H9 (cell line): Measurements from ENCODE around the gene BRCA2. TPM values are rescaled to one million over a fixed set of nuclear protein-coding genes. Genes with fewer than 3 reads are reported as not detected.

Experiments
- DNase-seq: peaks from one replicate; pipeline ENCODE4 v3.0.0-alpha.2; 2017
- H2AFZ ChIP-seq: one replicate; pipeline ENCODE4 v1.6.1; 2013; ENCODE audit warnings: mild to moderate bottlenecking, low read length, control low read depth, moderate library complexity
- H2AK5ac ChIP-seq: 2 replicates; pipeline ENCODE4 v1.6.1; 2013; ENCODE audit warnings: low read length, control low read depth, mixed read lengths; ENCODE audit not compliant: insufficient read length
- H2BK120ac ChIP-seq: one replicate; pipeline ENCODE4 v1.6.1; 2013; ENCODE audit warnings: low read depth, mild to moderate bottlenecking, low read length, control low read depth, inconsistent platforms; ENCODE audit not compliant: poor library complexity, severe bottlenecking
- H2BK12ac ChIP-seq: 2 replicates; pipeline ENCODE4 v1.6.1; 2013; ENCODE audit warnings: low read length, control low read depth, mixed read lengths, low read depth; ENCODE audit not compliant: insufficient read length
- H2BK15ac ChIP-seq: 2 replicates; pipeline ENCODE4 v1.6.1; 2013; ENCODE audit warnings: low read depth, low read length, control low read depth
- H2BK20ac ChIP-seq: one replicate; pipeline ENCODE4 v1.6.1; 2013; ENCODE audit warnings: low read depth, mild to moderate bottlenecking, low read length, control low read depth, inconsistent platforms; ENCODE audit not compliant: poor library complexity, severe bottlenecking
- H2BK5ac ChIP-seq: 2 replicates; pipeline ENCODE4 v1.6.1; 2013; ENCODE audit warnings: low read length, control low read depth, mixed read lengths; ENCODE audit not compliant: insufficient read length
- H3K14ac ChIP-seq: 2 replicates; pipeline ENCODE4 v1.6.1; 2013; ENCODE audit warnings: low read length, control low read depth; ENCODE audit not compliant: insufficient read depth
- H3K18ac ChIP-seq: 2 replicates; pipeline ENCODE4 v1.6.1; 2013; ENCODE audit warnings: low read depth, mild to moderate bottlenecking, mixed read lengths, low read length, control low read depth; ENCODE audit not compliant: insufficient read length
- H3K23ac ChIP-seq: 2 replicates; pipeline ENCODE4 v1.6.1; 2013; ENCODE audit warnings: low read length, control low read depth, mixed read lengths, low read depth; ENCODE audit not compliant: insufficient read length
- H3K23me2 ChIP-seq: 2 replicates; pipeline ENCODE4 v1.6.1; 2013; ENCODE audit warnings: low read depth, mild to moderate bottlenecking, mixed read lengths, low read length, control low read depth; ENCODE audit not compliant: insufficient read length, poor library complexity, severe bottlenecking
- H3K27ac ChIP-seq: 2 replicates; pipeline ENCODE4 v1.5.1; 2013; ENCODE audit warnings: low read length, control low read depth, mixed read lengths, low read depth; ENCODE audit not compliant: insufficient read length
- H3K27me3 ChIP-seq: 2 replicates; pipeline ENCODE4 v1.6.1; 2013; ENCODE audit warnings: low read length, control low read depth, inconsistent platforms; ENCODE audit not compliant: insufficient read depth
- H3K4ac ChIP-seq: 2 replicates; pipeline ENCODE4 v1.6.1; 2013; ENCODE audit warnings: low read depth, mild to moderate bottlenecking, control low read depth, inconsistent platforms, low read length, moderate library complexity
- H3K4me1 ChIP-seq: 2 replicates; pipeline ENCODE4 v1.6.1; 2013; ENCODE audit warnings: low read length, control low read depth, inconsistent platforms; ENCODE audit not compliant: insufficient read depth
- H3K4me2 ChIP-seq: 2 replicates; pipeline ENCODE4 v1.6.1; 2013; ENCODE audit warnings: low read length, control low read depth, mixed read lengths; ENCODE audit not compliant: insufficient read length, insufficient read depth
- H3K56ac ChIP-seq: 2 replicates; pipeline ENCODE4 v1.6.1; 2013; ENCODE audit warnings: low read depth, mild to moderate bottlenecking, mixed read lengths, low read length, control low read depth; ENCODE audit not compliant: insufficient read length
- H3K79me1 ChIP-seq: 2 replicates; pipeline ENCODE4 v1.6.1; 2013; ENCODE audit warnings: low read depth, mild to moderate bottlenecking, moderate library complexity, low read length, control low read depth, inconsistent platforms; ENCODE audit not compliant: insufficient read depth, poor library complexity, severe bottlenecking
- H3K79me2 ChIP-seq: 2 replicates; pipeline ENCODE4 v1.6.1; 2013; ENCODE audit warnings: low read length, control low read depth, inconsistent platforms; ENCODE audit not compliant: insufficient read depth
- H3K9ac ChIP-seq: 2 replicates; pipeline ENCODE4 v1.6.1; 2013; ENCODE audit warnings: low read length, control low read depth, mixed read lengths; ENCODE audit not compliant: insufficient read length; ENCODE audit errors: extremely low read depth
- H3K9me3 ChIP-seq: one replicate; pipeline ENCODE4 v1.6.1; 2013; ENCODE audit warnings: low read depth, low read length, inconsistent platforms; ENCODE audit not compliant: control insufficient read depth
- H3T11ph ChIP-seq: one replicate; pipeline ENCODE4 v1.6.1; 2013; ENCODE audit warnings: mild to moderate bottlenecking, low read length, control low read depth, inconsistent platforms
- H4K20me1 ChIP-seq: one replicate; pipeline ENCODE4 v1.6.1; 2013; ENCODE audit not compliant: control insufficient read depth, insufficient read length, insufficient read depth
- H4K5ac ChIP-seq: 2 replicates; pipeline ENCODE4 v1.6.1; 2013; ENCODE audit warnings: low read depth, mild to moderate bottlenecking, mixed read lengths, low read length, control low read depth; ENCODE audit not compliant: insufficient read length
- H4K8ac ChIP-seq: replicated peaks from 2 replicates; pipeline ENCODE4 v1.6.1; 2013; ENCODE audit warnings: low read length, control low read depth, mixed read lengths, low read depth; ENCODE audit not compliant: insufficient read length
- H4K91ac ChIP-seq: 2 replicates; pipeline ENCODE4 v1.6.1; 2013; ENCODE audit warnings: low read depth, mild to moderate bottlenecking, moderate library complexity, mixed read lengths, low read length, control low read depth; ENCODE audit not compliant: insufficient read length
- H3K27ac Mint-ChIP-seq, 3 experiments: 2 replicates in 2 of 3; 3 replicates in 1 of 3; pipeline ENCODE4 v1.8.0; 2020 to 2021; ENCODE audit warnings: mixed read lengths in 3 of 3, mild to moderate bottlenecking in 1 of 3, moderate library complexity in 1 of 3
- H3K27me3 Mint-ChIP-seq: 2 replicates; pipeline ENCODE4 v1.8.0; 2021; ENCODE audit warnings: low read depth, mild to moderate bottlenecking, moderate library complexity, mixed read lengths
- H3K36me3 Mint-ChIP-seq, 3 experiments: 2 replicates in 2 of 3; 3 replicates in 1 of 3; pipeline ENCODE4 v1.8.0; 2020 to 2021; ENCODE audit warnings: low read depth in 3 of 3, mixed read lengths in 3 of 3; ENCODE audit not compliant: insufficient read depth in 1 of 3
- H3K4me1 Mint-ChIP-seq, 2 experiments: 2 replicates each; pipeline ENCODE4 v1.8.0; 2020; ENCODE audit warnings: mixed read lengths in 2 of 2
- H3K4me3 Mint-ChIP-seq, 2 experiments: 2 replicates in 1 of 2; 3 replicates in 1 of 2; pipeline ENCODE4 v1.8.0; 2020 to 2021; ENCODE audit warnings: mild to moderate bottlenecking in 2 of 2, mixed read lengths in 2 of 2, moderate library complexity in 1 of 2
- H3K9me3 Mint-ChIP-seq, 2 experiments: 2 replicates in 1 of 2; 3 replicates in 1 of 2; pipeline ENCODE4 v1.8.0; 2020; ENCODE audit warnings: mild to moderate bottlenecking in 2 of 2, mixed read lengths in 2 of 2, moderate library complexity in 1 of 2
- WGBS: extraction: QIAGEN DNeasy Blood & Tissue Kit; methylation state at CpG from one replicate; pipeline ENCODE4 v1.1.7; 2013; ENCODE audit warnings: missing lambda C conversion rate, low lambda C conversion rate, mixed read lengths; ENCODE audit not compliant: insufficient read length; ENCODE audit errors: extremely low coverage; 5-methylcytosine and 5-hydroxymethylcytosine counted together
- total RNA-seq: library from RNA; stranded (reverse); gene quantifications from 2 replicates; pipeline ENCODE4 v1.2.1, GENCODE V29; 2021
- TF ChIP-seq, protein P1 (sequence below): fragments of 200-600 bp; sonication (generic); conservative IDR thresholded peaks from 3 replicates; pipeline ENCODE4 v1.8.0; 2021; ENCODE audit warnings: antibody characterized with exemption, mild to moderate bottlenecking

Gene BRCA2
- total RNA-seq, 1 experiment from 2014 or later = 17.0 TPM

GRCh38 chr13:32430018-32430747 is 114.9 kb downstream of the BRCA2 start:
- no CpG with 5 or more reads among the region's 6 CpGs for WGBS
- no peak overlapping the region for H4K8ac ChIP-seq
- no peak overlapping the region for H2BK120ac ChIP-seq
- no peak overlapping the region for H2BK5ac ChIP-seq
- no peak overlapping the region for H2BK20ac ChIP-seq
- H3K79me1 ChIP-seq = no peaks in the 10 kb centered on the region
- no peak overlapping the region for H3K4me2 ChIP-seq
- H3K79me2 ChIP-seq = no peaks in the 10 kb centered on the region
- no peak overlapping the region for H3K4ac ChIP-seq
- H4K20me1 ChIP-seq = no peaks in the 10 kb centered on the region
- H3K9ac ChIP-seq = no peak overlapping the region
- no peak overlapping the region for H3K14ac ChIP-seq
- no peaks in the 10 kb centered on the region for H3K9me3 ChIP-seq
- no peak overlapping the region for H4K5ac ChIP-seq
- no peak overlapping the region for H3K23ac ChIP-seq
- no peak overlapping the region for H2BK12ac ChIP-seq
- no peak overlapping the region for H3K27ac ChIP-seq
- no peak for DNase-seq
- H3K4me1 ChIP-seq = peaks cover 3% of the 10 kb centered on the region; the same call in 1 of the 2 replicates
- H3K27me3 ChIP-seq = peaks cover 4% of the 10 kb centered on the region
- H3T11ph ChIP-seq = no peak overlapping the region
- H2BK15ac ChIP-seq = no peak overlapping the region
- H2AK5ac ChIP-seq = no peak overlapping the region
- no peak overlapping the region for H2AFZ ChIP-seq
- H3K23me2 ChIP-seq = peaks cover 15% of the 10 kb centered on the region
- H3K4me1 Mint-ChIP-seq = peaks cover 17% of the 10 kb centered on the region in 2 experiments
- no peaks in the 10 kb centered on the region; a peak in 1 of 5 replicates for H3K9me3 Mint-ChIP-seq
- TF ChIP-seq, protein P1, sequence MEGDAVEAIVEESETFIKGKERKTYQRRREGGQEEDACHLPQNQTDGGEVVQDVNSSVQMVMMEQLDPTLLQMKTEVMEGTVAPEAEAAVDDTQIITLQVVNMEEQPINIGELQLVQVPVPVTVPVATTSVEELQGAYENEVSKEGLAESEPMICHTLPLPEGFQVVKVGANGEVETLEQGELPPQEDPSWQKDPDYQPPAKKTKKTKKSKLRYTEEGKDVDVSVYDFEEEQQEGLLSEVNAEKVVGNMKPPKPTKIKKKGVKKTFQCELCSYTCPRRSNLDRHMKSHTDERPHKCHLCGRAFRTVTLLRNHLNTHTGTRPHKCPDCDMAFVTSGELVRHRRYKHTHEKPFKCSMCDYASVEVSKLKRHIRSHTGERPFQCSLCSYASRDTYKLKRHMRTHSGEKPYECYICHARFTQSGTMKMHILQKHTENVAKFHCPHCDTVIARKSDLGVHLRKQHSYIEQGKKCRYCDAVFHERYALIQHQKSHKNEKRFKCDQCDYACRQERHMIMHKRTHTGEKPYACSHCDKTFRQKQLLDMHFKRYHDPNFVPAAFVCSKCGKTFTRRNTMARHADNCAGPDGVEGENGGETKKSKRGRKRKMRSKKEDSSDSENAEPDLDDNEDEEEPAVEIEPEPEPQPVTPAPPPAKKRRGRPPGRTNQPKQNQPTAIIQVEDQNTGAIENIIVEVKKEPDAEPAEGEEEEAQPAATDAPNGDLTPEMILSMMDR = no peak
- H3K36me3 Mint-ChIP-seq = peaks cover 0 to 1% (median 0%) of the 10 kb centered on the region in 3 experiments; a peak in 4 of 7 replicates
- peaks cover 17% of the 10 kb centered on the region for H3K27me3 Mint-ChIP-seq
- no peak overlapping the region for H3K4me3 Mint-ChIP-seq
- no peak overlapping the region; a peak in 1 of 7 replicates for H3K27ac Mint-ChIP-seq
- no peak overlapping the region for H4K91ac ChIP-seq
- no peak overlapping the region for H3K18ac ChIP-seq
- no peak overlapping the region for H3K56ac ChIP-seq
